Activated T-cell treated with anti-CD3 and anti-CD28 coated beads for 24 hours (primary cell): ENCODE results near the gene PI4KB.
A peak's percentile ranks its signal among the peaks of the same experiment; 100 is the strongest.

ENCODE experiments used
- DNase-seq: peaks from one replicate; pipeline ENCODE4 v3.0.0-alpha.2; 2020; ENCODE audit warnings: low read depth

The PI4KB gene

GRCh38 chr1:151311589-151312331 is 15.5 kb downstream of the PI4KB start:
- DNase-seq, result peak; percentile 83

- no peak for DNase-seq
Observed at GRCh38 chr1:151311011-151311410, 16.2 kb downstream of the PI4KB start.

GRCh38 chr1:151309811-151310323 is 17.3 kb downstream of the PI4KB start:
- DNase-seq, result no peak

- no peak for DNase-seq
Observed at GRCh38 chr1:151294742-151295462, 32.3 kb downstream of the PI4KB start.

GRCh38 chr1:151293093-151293492 is 34.1 kb downstream of the PI4KB start:
- no peak for DNase-seq

GRCh38 chr1:151292207-151293030 is 34.8 kb downstream of the PI4KB start:
- DNase-seq, result no peak

GRCh38 chr1:151290709-151291303 is 36.4 kb downstream of the PI4KB start:
- no peak for DNase-seq

GRCh38 chr1:151289991-151290708 is 37.1 kb downstream of the PI4KB start:
- DNase-seq, result no peak

- no peak for DNase-seq
Observed at GRCh38 chr1:151289080-151289935, 37.9 kb downstream of the PI4KB start.

- DNase-seq, result no peak
Observed at GRCh38 chr1:151288502-151288901, 38.7 kb downstream of the PI4KB start.

- no peak for DNase-seq
Observed at GRCh38 chr1:151287767-151288500, 39.3 kb downstream of the PI4KB start.

- DNase-seq, result no peak
Observed at GRCh38 chr1:151287341-151287699, 39.9 kb downstream of the PI4KB start.

GRCh38 chr1:151286619-151287340 is 40.4 kb downstream of the PI4KB start:
- DNase-seq, result no peak

- no peak for DNase-seq
Observed at GRCh38 chr1:151284013-151284577, 43.1 kb downstream of the PI4KB start.

GRCh38 chr1:151282883-151283725 is 44.1 kb downstream of the PI4KB start:
- DNase-seq, result no peak

GRCh38 chr1:151281969-151282882 is 45.0 kb downstream of the PI4KB start, which contains the start of gene ZNF687:
Gene ZNF687, plus strand, starts transcription at chr1:151282299. Its CDS starts 3,993 bp downstream, at chr1:151286292.
- peak; percentile 98 for DNase-seq
